Astrocyte (in vitro differentiated cells and primary cell): ENCODE results near the gene RPAP3.

Experiments used
- EZH2 ChIP-seq: IDR thresholded peaks from 2 replicates; pipeline ENCODE4 v1.6.1; 2012; ENCODE audit warnings: mild to moderate bottlenecking, low read length, inconsistent platforms; ENCODE audit not compliant: insufficient read depth
- TF ChIP-seq, protein P1 (sequence below): IDR thresholded peaks from 2 replicates; pipeline ENCODE4 v1.5.1; 2011; ENCODE audit warnings: low read depth, mild to moderate bottlenecking, inconsistent platforms, low read length, moderate library complexity; ENCODE audit not compliant: insufficient read depth

DNA sequence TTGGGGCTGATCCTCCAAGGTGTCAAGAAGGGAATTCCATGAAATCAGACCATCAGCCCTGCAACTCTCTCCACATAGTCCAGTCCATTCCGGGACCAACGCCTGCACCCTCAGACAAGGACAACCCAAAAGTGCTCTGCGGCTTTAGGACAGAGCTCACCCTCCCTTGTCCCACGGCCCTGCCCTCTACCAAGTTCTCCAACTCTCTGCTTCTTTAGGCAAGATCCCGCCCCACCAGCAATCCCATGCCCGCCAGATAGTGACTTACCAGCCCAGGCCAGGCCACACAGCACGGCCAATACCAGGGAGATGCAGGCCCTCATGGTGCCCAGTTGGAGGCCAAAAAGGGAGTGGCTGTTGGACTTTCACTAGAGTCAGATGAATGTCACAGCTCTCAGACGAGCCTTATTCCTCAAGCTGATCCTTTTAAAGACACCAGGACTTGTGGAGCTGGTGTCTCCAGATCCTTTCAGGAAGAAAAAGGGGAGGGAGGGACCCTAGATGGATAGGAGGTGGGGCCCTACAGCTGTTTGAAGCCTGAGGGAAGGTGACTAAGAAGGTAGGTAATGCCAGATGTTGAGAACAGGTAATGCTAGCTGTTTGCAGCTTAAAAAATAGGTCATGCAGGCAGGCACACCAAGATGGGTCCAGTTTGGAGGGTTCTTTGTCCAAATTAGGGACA is 19.4 kb upstream of the RPAP3 start, which contains the start of gene ENDOU:
- TF ChIP-seq, protein P1, sequence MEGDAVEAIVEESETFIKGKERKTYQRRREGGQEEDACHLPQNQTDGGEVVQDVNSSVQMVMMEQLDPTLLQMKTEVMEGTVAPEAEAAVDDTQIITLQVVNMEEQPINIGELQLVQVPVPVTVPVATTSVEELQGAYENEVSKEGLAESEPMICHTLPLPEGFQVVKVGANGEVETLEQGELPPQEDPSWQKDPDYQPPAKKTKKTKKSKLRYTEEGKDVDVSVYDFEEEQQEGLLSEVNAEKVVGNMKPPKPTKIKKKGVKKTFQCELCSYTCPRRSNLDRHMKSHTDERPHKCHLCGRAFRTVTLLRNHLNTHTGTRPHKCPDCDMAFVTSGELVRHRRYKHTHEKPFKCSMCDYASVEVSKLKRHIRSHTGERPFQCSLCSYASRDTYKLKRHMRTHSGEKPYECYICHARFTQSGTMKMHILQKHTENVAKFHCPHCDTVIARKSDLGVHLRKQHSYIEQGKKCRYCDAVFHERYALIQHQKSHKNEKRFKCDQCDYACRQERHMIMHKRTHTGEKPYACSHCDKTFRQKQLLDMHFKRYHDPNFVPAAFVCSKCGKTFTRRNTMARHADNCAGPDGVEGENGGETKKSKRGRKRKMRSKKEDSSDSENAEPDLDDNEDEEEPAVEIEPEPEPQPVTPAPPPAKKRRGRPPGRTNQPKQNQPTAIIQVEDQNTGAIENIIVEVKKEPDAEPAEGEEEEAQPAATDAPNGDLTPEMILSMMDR = no peak
- no peak for TF ChIP-seq EZH2
